CD4-positive, alpha-beta T cell treated with Interferon alpha-2 for 1 hour (primary cell): ENCODE results near the gene MXRA7.

ENCODE experiments used
- DNase-seq, 2 donors: peaks; one replicate each; pipeline ENCODE4 v3.0.0-alpha.2; 2020 to 2022

The MXRA7 gene

GRCh38 chr17:76674600-76674999 is 36.2 kb downstream of the MXRA7 start:
- DNase-seq: no peak

- no peak for DNase-seq
Measured at GRCh38 chr17:76673729-76674128, 37.0 kb downstream of the MXRA7 start.

- no peak for DNase-seq
Measured at GRCh38 chr17:76672892-76673291, 37.9 kb downstream of the MXRA7 start.

- DNase-seq: peak in 1 of 2 donors; percentile 17
Measured at GRCh38 chr17:76672270-76672851, 38.4 kb downstream of the MXRA7 start.

- no peak for DNase-seq
Measured at GRCh38 chr17:76671912-76672262, 38.9 kb downstream of the MXRA7 start.

- peak; percentile 99 to 100 for DNase-seq
Measured at GRCh38 chr17:76671123-76671911, 39.4 kb downstream of the MXRA7 start.

- DNase-seq: no peak
Measured at GRCh38 chr17:76670718-76671122, 40.0 kb downstream of the MXRA7 start.

- DNase-seq: peak in 1 of 2 donors; percentile 16
Measured at GRCh38 chr17:76670020-76670717, 40.6 kb downstream of the MXRA7 start.

- DNase-seq: no peak
Measured at GRCh38 chr17:76667786-76668453, 42.8 kb downstream of the MXRA7 start.

- no peak for DNase-seq
Measured at GRCh38 chr17:76667491-76667755, 43.3 kb downstream of the MXRA7 start.

GRCh38 chr17:76660656-76661042 is 50.1 kb downstream of the MXRA7 start:
- DNase-seq: no peak

GRCh38 chr17:76659928-76660655 is 50.7 kb downstream of the MXRA7 start:
- DNase-seq: peak in 1 of 2 donors; percentile 43

- DNase-seq: peak in 1 of 2 donors; percentile 21
Measured at GRCh38 chr17:76658242-76658662, 52.5 kb downstream of the MXRA7 start.

GRCh38 chr17:76657505-76658241 is 53.1 kb downstream of the MXRA7 start:
- no peak for DNase-seq

GRCh38 chr17:76654408-76654807 is 56.4 kb downstream of the MXRA7 start:
- DNase-seq: no peak

- DNase-seq: no peak
Measured at GRCh38 chr17:76650504-76650903, 60.3 kb downstream of the MXRA7 start.

GRCh38 chr17:76646712-76647111 is 64.1 kb downstream of the MXRA7 start:
- no peak for DNase-seq

- DNase-seq: no peak
Measured at GRCh38 chr17:76645481-76645880, 65.3 kb downstream of the MXRA7 start.

GRCh38 chr17:76644995-76645394 is 65.8 kb downstream of the MXRA7 start:
- no peak for DNase-seq

- DNase-seq: peak; percentile 6 to 49
Measured at GRCh38 chr17:76643553-76644148, 67.1 kb downstream of the MXRA7 start, which contains the start of gene ST6GALNAC1. TSS of gene ST6GALNAC1 (minus strand) at chr17:76643757. CDS start at chr17:76643638, 119 bp downstream.

GRCh38 chr17:76642994-76643393 is 67.8 kb downstream of the MXRA7 start:
- DNase-seq: no peak
